Esophagus muscularis mucosa (tissue), 4 donors: ENCODE data around the gene CSMD2. TPM values are rescaled to one million over a fixed set of nuclear protein-coding genes. Genes with fewer than 3 reads are reported as not detected.

Source experiments
- DNase-seq: peaks from one replicate; pipeline ENCODE4 v3.0.0-alpha.2; 2017; ENCODE audit errors: extremely low spot score
- H3K27ac ChIP-seq, 4 donors: fragments of 200-600 bp; sonication (generic); replicated peaks in 1 of 4; 1 replicate in 3 of 4; 2 replicates in 1 of 4; pipeline ENCODE4 v1.5.1; 2016 to 2019; ENCODE audit warnings: mild to moderate bottlenecking in 1 of 4
- H3K27me3 ChIP-seq, 4 donors: fragments of 200-600 bp; sonication (generic); one replicate each; pipeline versions ENCODE4 v1.5.1 to v1.6.0; 2016 to 2019
- H3K36me3 ChIP-seq, 4 donors: fragments of 200-600 bp; sonication (generic); one replicate each; pipeline ENCODE4 v1.5.1; 2016 to 2019
- H3K4me1 ChIP-seq, 4 donors: fragments of 200-600 bp; sonication (generic); one replicate each; pipeline ENCODE4 v1.5.1; 2016 to 2019
- H3K4me3 ChIP-seq, 4 donors: fragments of 200-600 bp; sonication (generic); 1 replicate in 2 of 4; 2 replicates in 2 of 4; pipeline ENCODE4 v1.5.1; 2016 to 2019; ENCODE audit warnings: mild to moderate bottlenecking in 4 of 4, moderate library complexity in 1 of 4
- H3K9me3 ChIP-seq, 4 donors: fragments of 200-600 bp; sonication (generic); 1 replicate in 3 of 4; 2 replicates in 1 of 4; pipeline ENCODE4 v1.5.1; 2016 to 2019
- CTCF ChIP-seq, 3 experiments: fragments of 200-600 bp in 2 of 3; fragments of 450-650 bp in 1 of 3; sonication (generic) in 2 of 3; IDR thresholded peaks; one replicate each; pipeline ENCODE4 v1.5.1; 2017 to 2019; ENCODE audit warnings: antibody characterized with exemption in 3 of 3, mild to moderate bottlenecking in 2 of 3, moderate library complexity in 1 of 3
- EP300 ChIP-seq: sonication (generic); formaldehyde crosslinking; IDR thresholded peaks from one replicate; pipeline ENCODE4 v1.6.1; 2017; ENCODE audit warnings: antibody characterized with exemption
- POLR2A ChIP-seq: fragments of 450-650 bp; IDR thresholded peaks from one replicate; pipeline ENCODE4 v1.6.1; 2017; ENCODE audit warnings: antibody characterized with exemption, moderate library complexity, mild to moderate bottlenecking, low read depth
- POLR2AphosphoS5 ChIP-seq, 2 donors: sonication (generic); formaldehyde crosslinking; IDR thresholded peaks; one replicate each; pipeline ENCODE4 v1.6.1; 2017; ENCODE audit warnings: antibody characterized with exemption in 2 of 2
- WGBS: methylation state at CpG from one replicate; pipeline ENCODE4 v1.1.5; 2018; 5-methylcytosine and 5-hydroxymethylcytosine counted together
- intact Hi-C: fragments of 100-400 bp; cut with DNase I; formaldehyde crosslinking; loops from one replicate; pipeline ENCODE4 v1.15.1; 2023
- total RNA-seq, 4 donors: library from RNA; depleted of rRNA; stranded (reverse); fragments of >200 nt; gene quantifications; one replicate each; pipeline versions ENCODE4 v1.1.0 to v1.2.1, GENCODE V29; 2016

The CSMD2 gene
- total RNA-seq, 4 donors from 2014 or later = 0.26 to 0.75 (median 0.37) TPM

GRCh38 chr1:33713058-33713877, 451.8 kb downstream of the CSMD2 start:
- intact Hi-C loops = no loop called here
- no peak overlapping the region for H3K27ac ChIP-seq
- TF ChIP-seq CTCF (IDR thresholded peaks at IDR 0.05) (no peak), EP300 (no peak), POLR2AphosphoS5 (IDR thresholded peaks at IDR 0.05) (no peak), POLR2A (no peak)
- 66% methylated on average over 9 of the region's 9 CpGs for WGBS
- peaks cover 0 to 33% (median 0%) of the 10 kb centered on the region in 4 donors for H3K27me3 ChIP-seq
- H3K4me1 ChIP-seq = no peaks in the 10 kb centered on the region
- H3K36me3 ChIP-seq = no peaks in the 10 kb centered on the region
- H3K9me3 ChIP-seq = no peaks in the 10 kb centered on the region
- peak; percentile 34 for DNase-seq
- no peak overlapping the region for H3K4me3 ChIP-seq

DNA sequence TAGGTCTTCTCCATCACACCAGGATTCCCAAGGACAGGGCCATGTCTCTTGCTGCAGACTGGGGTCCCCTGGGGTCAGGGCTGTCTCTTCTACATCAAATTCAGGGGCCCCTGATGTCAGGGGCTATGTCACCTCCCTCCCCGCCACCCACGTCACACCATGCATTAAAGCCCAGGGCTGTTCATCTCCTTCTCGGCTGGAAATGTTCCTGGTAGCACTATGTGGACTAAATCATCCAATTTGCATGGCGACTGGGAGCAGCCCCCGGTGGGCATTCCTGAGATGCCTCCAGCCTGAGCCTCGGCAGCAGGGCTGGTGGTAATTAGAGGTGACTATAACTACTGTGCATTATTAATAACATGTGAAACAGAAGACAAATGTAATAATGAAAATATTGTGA, 452.8 kb downstream of the CSMD2 start:
- WGBS = 51% methylated on average over 6 of the region's 6 CpGs
- no peak overlapping the region for H3K27ac ChIP-seq
- H3K27me3 ChIP-seq = peaks cover 0 to 42% (median 0%) of the 10 kb centered on the region in 4 donors
- no peaks in the 10 kb centered on the region for H3K9me3 ChIP-seq
- H3K4me1 ChIP-seq = no peaks in the 10 kb centered on the region
- intact Hi-C loops = no loop called here
- H3K36me3 ChIP-seq = no peaks in the 10 kb centered on the region
- TF ChIP-seq POLR2AphosphoS5 (IDR thresholded peaks at IDR 0.05) (no peak), CTCF (IDR thresholded peaks at IDR 0.05) (no peak), POLR2A (no peak), EP300 (no peak)
- DNase-seq = no peak
- no peak overlapping the region for H3K4me3 ChIP-seq

GRCh38 chr1:33711511-33711910, 453.5 kb downstream of the CSMD2 start:
- Histone ChIP-seq H3K27ac (no peak overlapping the region), H3K9me3 (no peaks in the 10 kb centered on the region), H3K4me3 (no peak overlapping the region), H3K27me3 (peaks cover 0 to 47% (median 0%) of the 10 kb centered on the region in 4 donors), H3K36me3 (no peaks in the 10 kb centered on the region), H3K4me1 (no peaks in the 10 kb centered on the region)
- peak; percentile 70 for DNase-seq
- TF ChIP-seq CTCF (IDR thresholded peaks at IDR 0.05) (no peak), EP300 (no peak), POLR2AphosphoS5 (IDR thresholded peaks at IDR 0.05) (no peak), POLR2A (no peak)
- WGBS = 49% methylated on average over 6 of the region's 6 CpGs
- intact Hi-C loops = no loop called here

GRCh38 chr1:33710967-33711366, 454.1 kb downstream of the CSMD2 start:
- Histone ChIP-seq H3K36me3 (no peaks in the 10 kb centered on the region), H3K9me3 (no peaks in the 10 kb centered on the region), H3K27me3 (peaks cover 0 to 46% (median 0%) of the 10 kb centered on the region in 4 donors), H3K27ac (no peak overlapping the region), H3K4me1 (no peaks in the 10 kb centered on the region), H3K4me3 (no peak overlapping the region)
- TF ChIP-seq POLR2AphosphoS5 (IDR thresholded peaks at IDR 0.05) = no peak
- no peak for TF ChIP-seq CTCF (IDR thresholded peaks at IDR 0.05)
- no peak for TF ChIP-seq EP300
- no peak for TF ChIP-seq POLR2A
- DNase-seq = peak; percentile 66
- intact Hi-C loops = no loop called here
- 34% methylated on average over 2 of the region's 2 CpGs for WGBS
